ENCODE results near the gene SLC22A23.
A peak's percentile ranks its signal among the peaks of the same experiment; 100 is the strongest.

Gene SLC22A23

GRCh38 chr6:3468585-3468984, 11.7 kb upstream of the SLC22A23 start:
- no peak for DNase-seq

DNA sequence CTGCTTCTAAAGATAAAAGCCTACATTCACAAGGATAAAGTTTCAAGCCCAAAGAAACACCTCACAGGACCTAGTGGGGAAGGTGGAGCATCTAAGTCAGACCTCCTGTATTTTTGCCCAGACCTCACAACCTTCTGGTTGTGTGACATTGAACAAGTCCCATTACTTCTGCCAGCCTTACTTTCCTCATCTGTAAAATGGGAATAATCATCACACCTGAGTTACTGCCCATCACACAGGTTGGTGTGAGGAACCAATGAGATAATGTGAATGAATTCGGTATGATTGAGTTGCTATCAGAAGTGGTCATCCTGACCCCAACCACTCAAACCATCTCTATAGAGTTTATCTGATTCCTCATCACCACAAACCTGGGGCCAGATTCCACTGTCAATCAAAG, 11.1 kb upstream of the SLC22A23 start:
- no peak for DNase-seq

- DNase-seq, result no peak
Measured at GRCh38 chr6:3466488-3467219, 9.8 kb upstream of the SLC22A23 start.

- DNase-seq, result no peak
Measured at GRCh38 chr6:3460253-3460652, 3.4 kb upstream of the SLC22A23 start.

- DNase-seq, result no peak
Measured at GRCh38 chr6:3458706-3459421, 2.0 kb upstream of the SLC22A23 start.

DNA sequence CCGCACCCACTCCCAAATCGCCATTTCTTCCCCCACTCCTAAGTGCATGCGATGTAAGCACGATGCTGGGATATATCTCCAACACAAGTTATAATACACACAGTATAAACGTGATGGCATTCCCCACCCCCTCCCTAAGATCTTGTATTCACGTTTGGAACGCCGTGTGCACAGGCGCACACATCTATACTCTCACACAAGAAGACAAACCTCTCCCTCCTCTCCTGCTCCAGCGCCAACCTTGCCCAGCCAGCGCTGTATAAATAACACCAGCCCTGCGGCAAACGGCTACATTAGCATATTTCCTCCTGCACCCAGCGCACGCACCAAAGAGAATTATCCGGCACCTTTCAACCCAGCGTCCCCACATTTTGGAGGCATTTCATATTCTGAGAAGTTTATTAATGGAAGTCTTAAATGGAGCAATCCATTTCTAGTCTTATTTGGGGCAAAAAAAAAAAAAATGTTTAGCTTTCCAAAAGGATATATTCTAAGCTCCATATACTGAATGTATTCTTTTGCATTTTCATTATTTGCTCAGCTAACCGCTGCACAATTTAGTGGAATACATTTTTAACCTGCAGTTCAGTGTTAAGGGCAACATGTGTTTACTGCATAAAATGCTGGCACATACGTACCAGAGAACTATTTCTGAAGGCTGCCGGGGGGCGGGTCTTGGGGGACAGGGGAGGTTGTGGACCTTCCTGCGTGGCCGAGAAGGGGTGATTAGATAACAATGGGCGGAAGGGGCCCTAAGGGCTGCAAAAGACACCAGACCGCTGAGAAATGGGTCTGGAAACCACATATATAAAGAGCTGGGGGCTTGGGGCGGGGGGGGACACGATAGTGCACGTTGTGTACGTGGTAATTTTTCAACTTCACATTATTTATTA, 1.1 kb upstream of the SLC22A23 start:
- no peak for DNase-seq

DNA sequence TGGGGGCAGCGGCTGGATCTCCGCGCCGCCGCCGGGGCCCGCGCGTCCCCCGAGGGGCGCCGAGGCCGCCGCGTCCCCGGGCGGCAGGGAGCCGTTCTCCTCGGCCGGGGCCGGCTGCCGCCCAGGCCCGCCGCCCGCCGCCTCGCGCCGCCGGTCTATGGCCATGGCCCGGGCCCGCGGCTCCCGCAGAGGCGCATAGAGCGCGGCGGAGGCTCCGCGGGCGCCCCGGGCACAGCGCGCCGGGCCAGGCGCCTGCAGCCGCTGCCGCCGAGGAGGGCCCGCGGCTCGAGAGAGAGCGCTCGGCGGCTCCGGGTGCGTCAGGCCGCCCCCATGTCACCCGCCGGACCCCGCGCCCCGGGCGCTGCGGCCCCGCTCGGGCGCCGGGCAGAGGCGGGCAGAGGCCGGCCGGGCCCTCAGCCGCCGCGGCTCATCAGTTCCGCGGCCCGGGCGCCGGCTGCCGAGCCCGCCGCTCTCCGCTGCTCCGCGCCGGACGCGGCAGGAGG, 404 bp downstream of the SLC22A23 start:
- no peak for DNase-seq

DNA sequence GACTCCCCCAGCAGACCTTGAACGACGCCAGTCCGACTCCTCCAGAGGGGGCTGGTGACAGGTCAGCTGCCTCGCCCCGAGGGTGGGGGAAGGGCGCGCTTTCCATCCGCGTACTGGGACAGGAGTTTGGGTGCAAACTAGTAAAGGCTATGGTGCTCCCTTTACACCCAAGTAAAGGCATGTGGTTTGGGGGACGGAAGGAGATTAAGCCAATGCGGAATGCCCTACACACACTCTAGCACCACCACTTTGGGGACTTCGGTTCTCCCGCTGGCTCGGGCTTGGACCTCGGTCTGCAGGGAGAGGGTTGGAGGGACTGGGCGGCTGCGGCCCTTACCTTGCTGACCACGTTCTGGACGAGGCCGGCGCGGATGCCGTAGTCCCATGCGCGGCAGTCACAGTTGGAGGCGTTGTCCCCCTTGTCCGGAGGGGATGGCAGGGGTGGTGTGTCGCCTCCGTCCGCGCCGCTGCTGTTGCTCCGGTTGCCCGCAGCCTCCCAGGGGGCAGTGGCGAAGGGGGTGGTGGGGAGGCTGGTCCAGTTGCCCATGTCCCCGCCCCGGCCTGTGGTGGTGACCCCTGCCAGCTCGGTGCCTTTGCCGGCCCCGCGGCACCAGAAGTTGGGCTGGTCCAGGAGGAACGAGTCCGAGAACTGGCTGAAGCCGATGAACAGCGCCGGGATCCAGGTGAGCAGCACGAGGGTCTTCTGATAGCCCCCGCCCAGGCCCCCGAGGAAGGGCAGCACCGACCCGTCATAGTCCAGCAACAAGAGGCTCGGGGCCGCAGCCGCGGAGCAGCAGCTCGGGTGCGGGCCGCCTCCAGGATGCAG, 1.1 kb downstream of the SLC22A23 start:
- no peak for DNase-seq

DNA sequence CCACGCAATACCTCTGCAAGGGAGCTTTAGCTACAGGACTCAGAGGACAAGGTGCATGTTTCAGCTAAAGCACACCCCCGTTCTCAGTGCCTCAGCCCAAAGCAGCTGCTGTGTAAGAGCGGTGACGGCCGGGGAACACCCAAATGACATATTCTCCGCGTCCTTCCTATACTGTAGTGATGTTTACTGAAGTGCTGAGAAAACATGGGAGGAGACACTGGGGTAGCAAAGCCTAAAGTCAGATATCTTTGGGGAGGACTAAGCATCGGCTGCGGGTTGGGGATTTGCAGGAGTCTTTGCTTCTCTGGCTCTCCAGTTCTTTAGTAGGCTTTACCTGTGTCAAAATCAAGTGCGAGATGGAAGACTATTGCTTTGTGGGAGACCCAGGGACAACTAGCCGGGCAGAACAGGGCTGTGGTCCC, 1.7 kb downstream of the SLC22A23 start:
- peak; percentile 48 for DNase-seq

GRCh38 chr6:3454273-3455010, 2.4 kb downstream of the SLC22A23 start:
- no peak for DNase-seq

- no peak for DNase-seq
Measured at GRCh38 chr6:3453413-3454272, 3.2 kb downstream of the SLC22A23 start.

DNA sequence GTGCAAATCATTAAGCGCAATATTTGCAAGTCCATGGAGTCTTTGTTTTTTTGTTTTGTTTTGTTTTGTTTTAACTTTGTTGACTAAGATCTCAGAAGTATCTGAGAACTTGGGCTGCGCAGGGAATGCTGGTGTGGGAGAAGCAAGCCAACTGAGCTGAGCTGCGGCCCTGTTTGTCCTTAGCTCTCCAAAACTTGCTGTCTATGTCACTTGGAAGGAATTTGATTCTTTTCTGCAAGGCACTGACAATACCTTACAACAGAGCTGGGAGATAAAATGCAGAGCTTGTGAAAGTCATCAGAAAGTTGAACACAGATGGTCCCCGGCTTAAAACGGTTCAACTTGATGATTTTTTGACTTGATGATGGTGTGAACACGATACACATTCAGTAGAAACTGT, 5.4 kb downstream of the SLC22A23 start:
- no peak for DNase-seq

GRCh38 chr6:3450888-3451287, 6.0 kb downstream of the SLC22A23 start:
- DNase-seq, result no peak

- DNase-seq, result no peak
Measured at GRCh38 chr6:3449750-3450305, 7.0 kb downstream of the SLC22A23 start.

DNA sequence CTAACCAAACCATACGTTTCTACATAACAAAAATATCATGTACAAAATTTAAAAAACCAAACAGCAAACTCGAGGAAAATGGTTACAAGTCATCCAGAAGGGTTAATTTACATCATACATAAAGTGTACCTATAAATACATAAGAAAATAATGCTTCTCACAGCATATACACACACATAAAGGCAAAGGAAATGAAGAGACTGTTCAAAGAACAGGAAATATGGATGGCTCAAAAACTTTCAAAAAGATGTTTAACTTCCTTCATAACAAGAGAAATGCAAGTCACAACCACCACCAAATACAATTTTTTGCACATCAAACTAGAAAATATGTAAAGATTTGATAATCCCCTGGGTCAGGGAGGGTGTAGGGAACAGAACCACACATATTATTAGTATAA, 7.5 kb downstream of the SLC22A23 start:
- no peak for DNase-seq

DNA sequence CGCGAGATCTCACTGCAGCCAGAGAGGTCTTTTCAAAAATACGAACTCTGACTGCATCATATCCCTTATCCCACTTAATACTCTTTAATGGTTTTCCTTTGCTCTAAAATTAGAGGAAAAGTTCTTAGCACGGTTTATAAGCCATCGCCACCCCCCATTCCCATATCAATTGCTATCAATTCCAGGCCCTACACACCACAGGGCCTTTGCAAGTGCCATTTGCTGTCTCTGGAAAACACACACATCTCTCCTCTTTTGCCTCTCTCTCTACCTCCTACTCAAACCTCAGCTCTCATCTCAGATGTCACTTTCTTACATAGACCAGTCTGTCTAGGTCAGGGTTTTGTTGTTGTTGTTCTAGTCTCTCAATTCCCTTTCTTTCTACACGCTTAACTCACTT, 9.8 kb downstream of the SLC22A23 start:
- DNase-seq, result no peak

DNA sequence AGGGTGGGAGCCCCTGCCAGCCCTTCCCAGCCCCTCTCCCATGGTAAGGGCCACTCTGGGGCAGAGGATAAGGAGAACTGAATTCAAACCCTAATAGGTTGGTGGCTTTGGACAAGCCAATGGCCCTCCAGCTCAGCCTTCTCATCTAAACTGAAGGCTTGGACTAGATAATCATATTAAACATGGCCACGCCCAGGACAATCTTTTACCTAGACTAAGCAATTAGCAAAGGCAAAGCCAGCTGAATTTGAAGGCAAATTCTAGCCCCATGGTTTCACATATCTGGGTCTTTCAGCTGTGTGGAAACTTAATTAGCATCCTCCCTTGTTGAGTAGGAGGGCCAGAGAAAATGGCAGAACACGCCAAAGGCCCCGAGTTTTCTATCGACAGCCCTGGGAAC, 10.7 kb downstream of the SLC22A23 start:
- no peak for DNase-seq

GRCh38 chr6:3444276-3445088, 12.4 kb downstream of the SLC22A23 start:
- no peak for DNase-seq

DNA sequence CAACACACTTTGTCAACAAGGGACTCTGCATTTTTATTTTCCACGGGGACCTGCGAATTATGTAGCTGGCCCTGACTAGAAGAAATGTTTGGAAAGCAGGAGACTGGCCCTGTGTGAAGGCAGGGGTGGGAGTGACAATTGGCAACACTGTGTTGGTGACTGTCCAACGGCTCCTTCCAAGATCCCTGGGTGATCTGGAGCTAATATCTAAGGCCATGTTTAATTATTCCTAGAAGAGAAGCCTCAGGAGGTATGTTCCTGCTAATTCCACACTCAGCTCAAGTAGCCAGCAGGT, 13.7 kb downstream of the SLC22A23 start:
- no peak for DNase-seq

Measured in CD4-positive, alpha-beta T cell treated with Interleukin-4 for 4 hours (primary cell).